GM18867 (cell line): Measurements from ENCODE around the gene RAB11FIP3.

Experiments
- ATAC-seq: cut with Tn5 transposase; IDR thresholded peaks from one replicate; pipeline ENCODE4 v1.9.1; 2021; ENCODE audit warnings: mild to moderate bottlenecking, moderate library complexity; ENCODE audit not compliant: unreplicated experiment

Gene RAB11FIP3

GRCh38 chr16:549544-550263 lies 124.3 kb downstream of the RAB11FIP3 start:
- ATAC-seq = no peak

GRCh38 chr16:551210-551609 lies 125.8 kb downstream of the RAB11FIP3 start:
- ATAC-seq = no peak

GRCh38 chr16:552171-552570 lies 126.7 kb downstream of the RAB11FIP3 start:
- no peak for ATAC-seq

GRCh38 chr16:553601-554296 lies 128.3 kb downstream of the RAB11FIP3 start:
- ATAC-seq = no peak

GRCh38 chr16:554297-554621 lies 128.8 kb downstream of the RAB11FIP3 start:
- ATAC-seq = no peak

- ATAC-seq = no peak
These were observed 129.4 kb downstream of the RAB11FIP3 start for GRCh38 chr16:554640-555365.

GRCh38 chr16:555528-556473 lies 130.4 kb downstream of the RAB11FIP3 start:
- ATAC-seq = no peak

GRCh38 chr16:556474-557173 lies 131.2 kb downstream of the RAB11FIP3 start:
- ATAC-seq = no peak

- no peak for ATAC-seq
These were observed 132.2 kb downstream of the RAB11FIP3 start for GRCh38 chr16:557463-558297.

- ATAC-seq = no peak
These were observed 133.0 kb downstream of the RAB11FIP3 start for GRCh38 chr16:558298-559020.

GRCh38 chr16:559021-559380 lies 133.6 kb downstream of the RAB11FIP3 start:
- no peak for ATAC-seq

GRCh38 chr16:559411-560203 lies 134.2 kb downstream of the RAB11FIP3 start:
- ATAC-seq = no peak

GRCh38 chr16:560204-560700 lies 134.8 kb downstream of the RAB11FIP3 start, which contains the start of gene PRR35:
Gene PRR35, plus strand, starts transcription at chr16:560394. Its CDS starts 2,901 bp downstream, at chr16:563295.
- ATAC-seq = no peak

- no peak for ATAC-seq
These were observed 135.4 kb downstream of the RAB11FIP3 start for GRCh38 chr16:560701-561412.

GRCh38 chr16:561413-561794 lies 136.0 kb downstream of the RAB11FIP3 start:
- no peak for ATAC-seq

GRCh38 chr16:561957-562938 lies 136.8 kb downstream of the RAB11FIP3 start:
- ATAC-seq = no peak
